Esophagus squamous epithelium (tissue), 4 donors: ENCODE results near the gene LRFN5.

Source experiments
- POLR2A ChIP-seq, 4 donors: fragments of 450-650 bp; IDR thresholded peaks; one replicate each; pipeline ENCODE4 v1.6.1; 2017; ENCODE audit warnings: antibody characterized with exemption in 4 of 4, mild to moderate bottlenecking in 4 of 4, moderate library complexity in 3 of 4
- TF ChIP-seq, protein P1 (sequence below), 6 experiments: fragments of 450-650 bp in 4 of 6; fragments of 200-600 bp in 2 of 6; sonication (generic) in 2 of 6; IDR thresholded peaks; one replicate each; pipeline ENCODE4 v1.5.1; 2016 to 2019; ENCODE audit warnings: antibody characterized with exemption in 6 of 6, mild to moderate bottlenecking in 4 of 6, moderate library complexity in 4 of 6

DNA sequence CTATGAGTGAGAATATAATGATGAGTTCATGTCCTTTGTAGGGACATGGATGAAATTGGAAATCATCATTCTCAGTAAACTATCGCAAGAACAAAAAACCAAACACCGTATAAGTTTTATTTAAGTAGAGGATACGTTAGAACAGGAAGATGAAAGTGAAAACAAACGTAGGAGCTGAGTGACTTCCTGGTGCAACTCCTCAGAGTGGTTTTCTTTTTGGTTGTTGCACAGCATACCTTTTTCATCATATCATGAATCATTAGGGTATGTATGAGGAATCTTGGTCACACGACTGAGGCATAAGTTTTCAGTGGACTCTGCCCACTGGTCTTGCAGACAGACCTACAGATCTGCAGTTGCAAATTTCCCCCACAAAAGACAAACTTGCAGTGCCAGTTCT lies 199.0 kb downstream of the LRFN5 start:
- TF ChIP-seq, protein P1, sequence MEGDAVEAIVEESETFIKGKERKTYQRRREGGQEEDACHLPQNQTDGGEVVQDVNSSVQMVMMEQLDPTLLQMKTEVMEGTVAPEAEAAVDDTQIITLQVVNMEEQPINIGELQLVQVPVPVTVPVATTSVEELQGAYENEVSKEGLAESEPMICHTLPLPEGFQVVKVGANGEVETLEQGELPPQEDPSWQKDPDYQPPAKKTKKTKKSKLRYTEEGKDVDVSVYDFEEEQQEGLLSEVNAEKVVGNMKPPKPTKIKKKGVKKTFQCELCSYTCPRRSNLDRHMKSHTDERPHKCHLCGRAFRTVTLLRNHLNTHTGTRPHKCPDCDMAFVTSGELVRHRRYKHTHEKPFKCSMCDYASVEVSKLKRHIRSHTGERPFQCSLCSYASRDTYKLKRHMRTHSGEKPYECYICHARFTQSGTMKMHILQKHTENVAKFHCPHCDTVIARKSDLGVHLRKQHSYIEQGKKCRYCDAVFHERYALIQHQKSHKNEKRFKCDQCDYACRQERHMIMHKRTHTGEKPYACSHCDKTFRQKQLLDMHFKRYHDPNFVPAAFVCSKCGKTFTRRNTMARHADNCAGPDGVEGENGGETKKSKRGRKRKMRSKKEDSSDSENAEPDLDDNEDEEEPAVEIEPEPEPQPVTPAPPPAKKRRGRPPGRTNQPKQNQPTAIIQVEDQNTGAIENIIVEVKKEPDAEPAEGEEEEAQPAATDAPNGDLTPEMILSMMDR (IDR thresholded peaks at IDR 0.05): no peak
- TF ChIP-seq POLR2A (IDR thresholded peaks at IDR 0.05): no peak
